CD14-positive monocyte (primary cell): ENCODE results near the gene HSPA5. TPM values are rescaled to one million over a fixed set of nuclear protein-coding genes. Genes with fewer than 3 reads are reported as not detected.
"Not testable (repeated sequence)": the region's sequence is repeated elsewhere in the genome, so short reads cannot be mapped to it uniquely, and the experiment has no call there.

Source experiments
- DNase-seq, 3 donors: peaks; one replicate each; pipeline ENCODE4 v3.0.0-alpha.2; 2011 to 2022
- H2AFZ ChIP-seq: 2 replicates; pipeline ENCODE4 v1.6.0; 2012; ENCODE audit warnings: mild to moderate bottlenecking, low read depth, low read length, inconsistent platforms; ENCODE audit not compliant: insufficient read depth, poor library complexity, severe bottlenecking
- H3K27ac ChIP-seq, 2 donors: 1 replicate in 1 of 2; 2 replicates in 1 of 2; pipeline ENCODE4 v1.5.1; 2012 to 2013; ENCODE audit warnings: low read length in 2 of 2, control low read depth in 1 of 2, inconsistent platforms in 1 of 2, low read depth in 1 of 2, mild to moderate bottlenecking in 1 of 2
- H3K27me3 ChIP-seq, 2 donors: one replicate each; pipeline versions ENCODE4 v1.6.0 to v1.6.1; 2011 to 2013; ENCODE audit warnings: low read length in 2 of 2; ENCODE audit not compliant: control insufficient read depth in 2 of 2, insufficient read depth in 2 of 2
- H3K36me3 ChIP-seq, 2 donors: replicated peaks in 1 of 2; 1 replicate in 1 of 2; 2 replicates in 1 of 2; pipeline versions ENCODE4 v1.5.1 to v1.6.1; 2012 to 2013; ENCODE audit warnings: low read length in 2 of 2, control low read depth in 1 of 2, inconsistent platforms in 1 of 2, mild to moderate bottlenecking in 1 of 2; ENCODE audit not compliant: insufficient read depth in 2 of 2, control insufficient read depth in 1 of 2
- H3K4me1 ChIP-seq, 2 donors: 1 replicate in 1 of 2; 2 replicates in 1 of 2; pipeline versions ENCODE4 v1.5.1 to v1.6.1; 2012 to 2013; ENCODE audit warnings: low read length in 2 of 2, control low read depth in 1 of 2, inconsistent platforms in 1 of 2, mild to moderate bottlenecking in 1 of 2, moderate library complexity in 1 of 2; ENCODE audit not compliant: insufficient read depth in 2 of 2, control insufficient read depth in 1 of 2
- H3K4me2 ChIP-seq: replicated peaks from 2 replicates; pipeline ENCODE3; 2012; ENCODE audit warnings: low read length, moderate library complexity, mild to moderate bottlenecking; ENCODE audit not compliant: poor library complexity, severe bottlenecking; ENCODE audit errors: extremely low read depth
- H3K4me3 ChIP-seq, 3 experiments: fragments of 200-600 bp in 1 of 3; sonication (generic) in 1 of 3; replicated peaks in 1 of 3; 1 replicate in 2 of 3; 2 replicates in 1 of 3; pipeline ENCODE4 v1.5.1; 2011 to 2013; ENCODE audit warnings: low read length in 3 of 3, mild to moderate bottlenecking in 3 of 3, control low read depth in 2 of 3, low read depth in 2 of 3, inconsistent platforms in 1 of 3, moderate library complexity in 1 of 3
- H3K79me2 ChIP-seq: 2 replicates; pipeline ENCODE4 v1.6.0; 2012; ENCODE audit warnings: mild to moderate bottlenecking, control low read depth, inconsistent platforms, low read length, moderate library complexity; ENCODE audit not compliant: insufficient read depth
- H3K9ac ChIP-seq: 2 replicates; pipeline ENCODE4 v1.6.0; 2017; ENCODE audit warnings: low read length, mild to moderate bottlenecking; ENCODE audit not compliant: insufficient read depth, poor library complexity, severe bottlenecking
- H3K9me3 ChIP-seq, 2 donors: replicated peaks in 1 of 2; 1 replicate in 1 of 2; 2 replicates in 1 of 2; pipeline versions ENCODE4 v1.5.1 to v1.6.1; 2012 to 2013; ENCODE audit warnings: low read length in 2 of 2, control low read depth in 1 of 2; ENCODE audit not compliant: control insufficient read depth in 1 of 2, insufficient read depth in 1 of 2
- H4K20me1 ChIP-seq: 2 replicates; pipeline ENCODE4 v1.6.0; 2012; ENCODE audit warnings: mild to moderate bottlenecking, low read length, control low read depth, moderate library complexity; ENCODE audit not compliant: insufficient read depth
- H3K27ac Mint-ChIP-seq, 7 donors: one replicate each; pipeline ENCODE4 v1.8.0; 2020; ENCODE audit warnings: mild to moderate bottlenecking in 7 of 7, mixed read lengths in 7 of 7, moderate library complexity in 6 of 7, inconsistent platforms in 2 of 7
- H3K27me3 Mint-ChIP-seq, 3 donors: one replicate each; pipeline ENCODE4 v1.8.0; 2021 to 2022; ENCODE audit warnings: low read depth in 3 of 3, mild to moderate bottlenecking in 3 of 3, mixed read lengths in 3 of 3, moderate library complexity in 3 of 3, inconsistent platforms in 1 of 3
- H3K36me3 Mint-ChIP-seq, 2 donors: one replicate each; pipeline ENCODE4 v1.8.0; 2020; ENCODE audit warnings: mixed read lengths in 2 of 2, inconsistent platforms in 1 of 2, mild to moderate bottlenecking in 1 of 2
- H3K4me1 Mint-ChIP-seq: one replicate; pipeline ENCODE4 v1.8.0; 2020; ENCODE audit warnings: mild to moderate bottlenecking, mixed read lengths
- H3K4me3 Mint-ChIP-seq, 2 donors: one replicate each; pipeline ENCODE4 v1.8.0; 2020; ENCODE audit warnings: mild to moderate bottlenecking in 2 of 2, mixed read lengths in 2 of 2, moderate library complexity in 1 of 2
- H3K9me3 Mint-ChIP-seq, 7 donors: one replicate each; pipeline ENCODE4 v1.8.0; 2020 to 2022; ENCODE audit warnings: mixed read lengths in 7 of 7, mild to moderate bottlenecking in 6 of 7, moderate library complexity in 6 of 7, inconsistent platforms in 2 of 7
- CTCF ChIP-seq: fragments of 200-600 bp; IDR thresholded peaks from one replicate; pipeline ENCODE4 v1.8.0; 2022; ENCODE audit warnings: antibody characterized with exemption, mild to moderate bottlenecking
- WGBS: methylation state at CpG from one replicate; pipeline ENCODE4 v1.1.5; 2013; ENCODE audit warnings: missing lambda C conversion rate; ENCODE audit not compliant: insufficient coverage; 5-methylcytosine and 5-hydroxymethylcytosine counted together
- intact Hi-C, 2 donors: fragments of 100-400 bp; cut with micrococcal nuclease; formaldehyde crosslinking; loops; one replicate each; pipeline versions ENCODE4 v1.15.0 to v1.15.1; 2023
- polyA plus RNA-seq, 3 donors: library from polyadenylated mRNA; depleted of rRNA in 1 of 3; unstranded in 2 of 3; stranded (reverse) in 1 of 3; fragments of 300-500 nt in 2 of 3; fragments of >200 nt in 1 of 3; fragmentation: Illumina TruSeq in 2 of 3; gene quantifications; 1 replicate in 2 of 3; 2 replicates in 1 of 3; pipeline ENCODE4 v1.2.3, GENCODE V29; 2012 to 2021

The HSPA5 gene
- polyA plus RNA-seq, 3 donors: 105 to 238 (median 156) TPM

GRCh38 chr9:125235804-125236519 lies 5.2 kb downstream of the HSPA5 start:
- Histone ChIP-seq H3K4me1 (peaks cover 20 to 47% of the 10 kb centered on the region in 2 donors), H3K4me2 (no peak overlapping the region), H3K79me2 (peaks cover 56% of the 10 kb centered on the region), H3K9me3 (no peaks in the 10 kb centered on the region), H3K36me3 (peaks cover 60 to 69% of the 10 kb centered on the region in 2 donors), H3K4me3 (no peak overlapping the region), H3K27ac (no peak overlapping the region), H2AFZ (no peak overlapping the region), H3K27me3 (no peaks in the 10 kb centered on the region), H4K20me1 (peaks cover 70% of the 10 kb centered on the region), H3K9ac (no peak overlapping the region)
- intact Hi-C loops: loop anchor here in 1 of 2 donors (5.0 kb wide), 2 partner anchors 34 to 36 kb away; partner anchors contain the start of gene RABEPK
- Mint-ChIP-seq H3K27ac (peak overlapping the region in 3 of 7 donors; percentile 1 to 63 (median 24)), H3K4me1 (peaks cover 41% of the 10 kb centered on the region), H3K4me3 (peak overlapping the region in 1 of 2 donors; percentile 24), H3K27me3 (no peaks in the 10 kb centered on the region), H3K9me3 (peaks cover 0 to 3% (median 0%) of the 10 kb centered on the region in 7 donors), H3K36me3 (peaks cover 55 to 71% of the 10 kb centered on the region in 2 donors)
- TF ChIP-seq CTCF: no peak
- DNase-seq: no peak
- 87% methylated on average over 3 of the region's 5 CpGs for WGBS

DNA sequence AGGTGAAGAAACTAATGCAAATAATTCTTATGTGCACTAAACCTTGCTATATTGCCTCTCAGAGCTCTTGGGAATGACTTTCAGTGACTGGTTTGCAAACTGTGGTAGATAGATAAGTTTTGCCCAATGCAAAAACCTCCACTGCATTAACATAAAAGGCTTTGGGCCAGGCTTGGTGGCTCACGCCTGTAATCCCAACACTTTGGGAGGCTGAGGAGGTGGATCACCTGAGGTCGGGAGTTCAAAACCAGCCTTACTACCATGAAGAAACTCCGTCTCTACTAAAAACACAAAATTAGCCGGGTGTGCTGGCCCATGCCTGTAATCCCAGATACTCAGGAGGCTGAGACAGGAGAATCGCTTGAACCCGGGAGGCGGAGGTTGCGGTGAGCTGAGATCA lies 7.0 kb downstream of the HSPA5 start:
- H3K27me3 ChIP-seq, H3K27ac ChIP-seq, H3K4me3 ChIP-seq, H3K4me3 Mint-ChIP-seq, DNase-seq, H3K4me2 ChIP-seq, H3K9me3 ChIP-seq, H3K9ac ChIP-seq, H3K9me3 Mint-ChIP-seq, H2AFZ ChIP-seq, H3K27me3 Mint-ChIP-seq, intact Hi-C loops: not testable (repeated sequence)
- peaks cover 51% of the 10 kb centered on the region for H4K20me1 ChIP-seq
- peaks cover 60 to 78% of the 10 kb centered on the region in 2 donors for H3K36me3 ChIP-seq
- Mint-ChIP-seq H3K36me3 (peaks cover 51 to 74% of the 10 kb centered on the region in 2 donors), H3K4me1 (peaks cover 36% of the 10 kb centered on the region), H3K27ac (peak overlapping the region in 1 of 7 donors; percentile 36)
- peaks cover 37% of the 10 kb centered on the region for H3K79me2 ChIP-seq
- peaks cover 8 to 33% of the 10 kb centered on the region in 2 donors for H3K4me1 ChIP-seq
- no CpG with 5 or more reads among the region's 8 CpGs for WGBS
